HepG2 (cell line): ENCODE results near the gene OSGIN1. TPM values are rescaled to one million over a fixed set of nuclear protein-coding genes. Genes with fewer than 3 reads are reported as not detected.

Experiments
- ARNTL ChIP-seq: sonication (generic); formaldehyde crosslinking; IDR thresholded peaks from 2 replicates; pipeline ENCODE4 v1.4.0; 2020; ENCODE audit warnings: mild to moderate bottlenecking, missing genetic modification reagents
- CC2D1A ChIP-seq: sonication (generic); formaldehyde crosslinking; IDR thresholded peaks from 2 replicates; pipeline ENCODE4 v1.8.1; 2023; ENCODE audit warnings: mild to moderate bottlenecking, missing genetic modification reagents
- FOXJ3 ChIP-seq: sonication (generic); formaldehyde crosslinking; IDR thresholded peaks from 2 replicates; pipeline ENCODE4 v1.4.0; 2020; ENCODE audit warnings: missing genetic modification reagents, mild to moderate bottlenecking, borderline replicate concordance
- GMEB1 ChIP-seq: sonication (generic); formaldehyde crosslinking; IDR thresholded peaks from 2 replicates; pipeline ENCODE4 v1.5.1; 2020; ENCODE audit warnings: missing genetic modification reagents, mild to moderate bottlenecking, borderline replicate concordance
- HES4 ChIP-seq: sonication (generic); formaldehyde crosslinking; IDR thresholded peaks from 2 replicates; pipeline ENCODE4 v1.9.0; 2021; ENCODE audit warnings: mild to moderate bottlenecking, missing genetic modification reagents, borderline replicate concordance
- IRF2 ChIP-seq: IDR thresholded peaks from 2 replicates; pipeline ENCODE4 v1.6.1; 2018; ENCODE audit warnings: missing genetic modification reagents, missing compliant biosample characterization
- KLF6 ChIP-seq: IDR thresholded peaks from 2 replicates; pipeline ENCODE4 v1.8.0; 2016; ENCODE audit warnings: missing biosample characterization, missing genetic modification reagents
- LBX2 ChIP-seq: sonication (generic); formaldehyde crosslinking; IDR thresholded peaks from 2 replicates; pipeline ENCODE4 v1.5.0; 2020; ENCODE audit warnings: missing genetic modification reagents, mild to moderate bottlenecking, borderline replicate concordance
- MAZ ChIP-seq, 2 experiments: sonication (generic) in 1 of 2; formaldehyde crosslinking in 1 of 2; IDR thresholded peaks; 2 replicates each; pipeline versions ENCODE4 v1.5.0 to v1.6.1; 2012 to 2020; ENCODE audit warnings: low read depth in 2 of 2, mild to moderate bottlenecking in 2 of 2, borderline replicate concordance in 1 of 2, improper control_type of control experiment in 1 of 2, low read length in 1 of 2, missing genetic modification reagents in 1 of 2, moderate library complexity in 1 of 2
- ZNF12 ChIP-seq: sonication (generic); formaldehyde crosslinking; IDR thresholded peaks from 2 replicates; pipeline ENCODE4 v1.5.0; 2020; ENCODE audit warnings: missing genetic modification reagents
- ZNF275 ChIP-seq: sonication (generic); formaldehyde crosslinking; IDR thresholded peaks from 2 replicates; pipeline ENCODE4 v1.8.0; 2022; ENCODE audit warnings: missing genetic modification reagents, mild to moderate bottlenecking, inconsistent platforms, borderline replicate concordance
- ZNF350 ChIP-seq: sonication (generic); formaldehyde crosslinking; IDR thresholded peaks from 2 replicates; pipeline ENCODE4 v1.4.0; 2020; ENCODE audit warnings: mild to moderate bottlenecking, low read depth, missing genetic modification reagents, borderline replicate concordance
- ZNF446 ChIP-seq: sonication (generic); formaldehyde crosslinking; IDR thresholded peaks from 2 replicates; pipeline ENCODE4 v1.5.0; 2020; ENCODE audit warnings: mild to moderate bottlenecking, missing genetic modification reagents
- ZNF574 ChIP-seq: sonication (generic); formaldehyde crosslinking; IDR thresholded peaks from 2 replicates; pipeline ENCODE4 v1.4.0; 2020; ENCODE audit warnings: missing genetic modification reagents
- ZNF589 ChIP-seq: sonication (generic); formaldehyde crosslinking; conservative IDR thresholded peaks from 2 replicates; pipeline ENCODE4 v1.8.0; 2022; ENCODE audit warnings: mild to moderate bottlenecking, moderate library complexity, missing genetic modification reagents
- ZNF597 ChIP-seq: sonication (generic); formaldehyde crosslinking; IDR thresholded peaks from 2 replicates; pipeline ENCODE4 v1.5.0; 2020; ENCODE audit warnings: missing genetic modification reagents
- ZNF644 ChIP-seq: IDR thresholded peaks from 2 replicates; pipeline ENCODE4 v1.6.1; 2016; ENCODE audit warnings: low read depth
- ZNF660 ChIP-seq: sonication (generic); formaldehyde crosslinking; IDR thresholded peaks from 2 replicates; pipeline ENCODE4 v1.5.1; 2020; ENCODE audit warnings: mild to moderate bottlenecking, low read depth, missing genetic modification reagents, borderline replicate concordance
- ZNF781 ChIP-seq: sonication (generic); formaldehyde crosslinking; IDR thresholded peaks from 2 replicates; pipeline ENCODE4 v1.5.1; 2020; ENCODE audit warnings: borderline replicate concordance, mild to moderate bottlenecking, missing genetic modification reagents; ENCODE audit errors: not compliant biosample characterization
- ZSCAN9 ChIP-seq: IDR thresholded peaks from 2 replicates; pipeline ENCODE4 v1.6.1; 2016; ENCODE audit warnings: borderline replicate concordance
- polyA plus RNA-seq, 8 experiments: library from polyadenylated mRNA; depleted of rRNA in 3 of 8; stranded (reverse) in 7 of 8; unstranded in 1 of 8; fragments of >200 nt; fragmentation: Illumina TruSeq in 4 of 8; extraction: Trizol in 4 of 8; gene quantifications; 2 replicates each; pipeline versions ENCODE4 v1.2.1 to v1.2.3, GENCODE V29; 2011 to 2016; ENCODE audit warnings: low read depth in 4 of 8, missing spikeins in 1 of 8, mixed read lengths in 1 of 8; ENCODE audit not compliant: insufficient read depth in 1 of 8
- total RNA-seq, 5 experiments: library from RNA; depleted of rRNA; stranded (reverse); fragments of >200 nt; fragmentation: Illumina TruSeq; extraction: Trizol; gene quantifications; 2 replicates each; pipeline ENCODE4 v1.2.3, GENCODE V29; 2016; ENCODE audit warnings: low read depth in 1 of 5

OSGIN1 gene
- total and polyA plus RNA-seq, 2 of the 13 experiments (the other 11 are each of a cell fraction or from before 2014, with no cell fraction given) = 20.5 to 27.1 TPM

- no peak for TF ChIP-seq MAZ (IDR thresholded peaks at IDR 0.05; ENCODE audit: borderline replicate concordance, low read depth, low read length)
- no peak; the same call in 1 of the 2 replicates for TF ChIP-seq MAZ (CRISPR knock-in tag; IDR thresholded peaks at IDR 0.05; ENCODE audit: low read depth)
- TF ChIP-seq ZNF12 = no peak
- TF ChIP-seq IRF2 (CRISPR knock-in tag) = no peak
- no peak for TF ChIP-seq ZNF644 (CRISPR knock-in tag)
- TF ChIP-seq ARNTL (CRISPR knock-in tag) = no peak
- no peak for TF ChIP-seq LBX2 (CRISPR knock-in tag)
- TF ChIP-seq ZNF350 (CRISPR knock-in tag) = peak; percentile 82
- no peak for TF ChIP-seq ZNF589 (CRISPR knock-in tag)
- 0 out of 2 replicates have a peak, but pooled peaks have one; percentile 31 for TF ChIP-seq ZNF275 (CRISPR knock-in tag)
- TF ChIP-seq ZNF446 (CRISPR knock-in tag) = no peak
- no peak for TF ChIP-seq FOXJ3 (CRISPR knock-in tag)
- TF ChIP-seq ZSCAN9 = no peak
- TF ChIP-seq HES4 (CRISPR knock-in tag) = peak; percentile 54; the same call in 1 of the 2 replicates
- no peak for TF ChIP-seq ZNF574 (CRISPR knock-in tag)
- TF ChIP-seq ZNF781 (CRISPR knock-in tag) = peak; percentile 33
- TF ChIP-seq CC2D1A (CRISPR knock-in tag) = no peak
- no peak for TF ChIP-seq KLF6
- TF ChIP-seq ZNF597 (CRISPR knock-in tag) = no peak
- TF ChIP-seq GMEB1 (CRISPR knock-in tag) = no peak
- no peak for TF ChIP-seq ZNF660
Observed at GRCh38 chr16:83956336-83957289, 3.6 kb downstream of the OSGIN1 start (continued).
